OCI-LY3 (cell line): ENCODE measurements around the gene EEF1AKMT3.

Experiments used
- CTCF ChIP-seq: fragments of 200-600, 300-600 bp; sonication (generic); IDR thresholded peaks from 2 replicates; pipeline ENCODE4 v1.5.1; 2014; ENCODE audit warnings: antibody characterized with exemption, low read length, low read depth
- EZH2phosphoT487 ChIP-seq: fragments of 200-600 bp; shearing (Covaris generic); IDR thresholded peaks from 2 replicates; pipeline ENCODE4 v1.6.1; 2018; ENCODE audit warnings: antibody characterized with exemption, mixed run types, low read depth

- no peak for TF ChIP-seq CTCF
- TF ChIP-seq EZH2phosphoT487: no peak
Observed at GRCh38 chr12:57730336-57731067, 41.9 kb upstream of the EEF1AKMT3 start.
